HepG2 (cell line): ENCODE measurements around the gene BCAS1. TPM values are rescaled to one million over a fixed set of nuclear protein-coding genes. Genes with fewer than 3 reads are reported as not detected.

Source experiments
- BCLAF1 ChIP-seq: fragments of 450-650 bp; IDR thresholded peaks from 2 replicates; pipeline ENCODE4 v1.6.1; 2017; ENCODE audit warnings: mild to moderate bottlenecking
- DPF2 ChIP-seq: sonication (generic); formaldehyde crosslinking; IDR thresholded peaks from 2 replicates; pipeline ENCODE4 v1.4.0; 2020; ENCODE audit warnings: mild to moderate bottlenecking, low read depth, missing genetic modification reagents, borderline replicate concordance
- FOXC1 ChIP-seq: sonication (generic); formaldehyde crosslinking; IDR thresholded peaks from 2 replicates; pipeline ENCODE4 v1.8.0; 2022; ENCODE audit warnings: mild to moderate bottlenecking, missing genetic modification reagents, borderline replicate concordance
- NFKB2 ChIP-seq: sonication (generic); formaldehyde crosslinking; IDR thresholded peaks from 2 replicates; pipeline ENCODE4 v1.4.0; 2020; ENCODE audit warnings: missing genetic modification reagents, borderline replicate concordance
- NR2F1 ChIP-seq, 2 experiments: fragments of 450-650 bp in 1 of 2; formaldehyde crosslinking in 1 of 2; IDR thresholded peaks; 2 replicates each; pipeline versions ENCODE4 v1.5.0 to v1.6.1; 2016 to 2020; ENCODE audit warnings: mild to moderate bottlenecking in 1 of 2, missing compliant biosample characterization in 1 of 2, missing genetic modification reagents in 1 of 2, moderate library complexity in 1 of 2
- PPARG ChIP-seq: conservative IDR thresholded peaks from 2 replicates; pipeline ENCODE4 v1.6.1; 2016; ENCODE audit warnings: missing biosample characterization, missing genetic modification reagents
- PTBP1 ChIP-seq: fragments of 200-400 bp; formaldehyde crosslinking; IDR thresholded peaks from 2 replicates; pipeline ENCODE4 v1.6.1; 2018; ENCODE audit warnings: low read length, low read depth; ENCODE audit not compliant: poor library complexity, severe bottlenecking
- SNAI1 ChIP-seq: sonication (generic); formaldehyde crosslinking; IDR thresholded peaks from 2 replicates; pipeline ENCODE4 v1.5.0; 2020; ENCODE audit warnings: mild to moderate bottlenecking, missing genetic modification reagents, borderline replicate concordance
- SP4 ChIP-seq: sonication (generic); formaldehyde crosslinking; IDR thresholded peaks from 2 replicates; pipeline ENCODE4 v1.8.1; 2023; ENCODE audit warnings: mild to moderate bottlenecking, missing genetic modification reagents
- ZFYVE20 ChIP-seq: sonication (generic); formaldehyde crosslinking; IDR thresholded peaks from 2 replicates; pipeline ENCODE4 v1.8.0; 2023; ENCODE audit warnings: low read depth, mild to moderate bottlenecking, moderate library complexity, missing genetic modification reagents, borderline replicate concordance
- ZMYM2 ChIP-seq: sonication (generic); formaldehyde crosslinking; IDR thresholded peaks from 2 replicates; pipeline ENCODE4 v1.8.0; 2022; ENCODE audit warnings: mild to moderate bottlenecking, missing genetic modification reagents
- ZNF124 ChIP-seq: sonication (generic); formaldehyde crosslinking; IDR thresholded peaks from 2 replicates; pipeline ENCODE4 v1.4.0; 2020; ENCODE audit warnings: missing genetic modification reagents
- ZNF263 ChIP-seq: sonication (generic); formaldehyde crosslinking; IDR thresholded peaks from 2 replicates; pipeline ENCODE4 v1.4.0; 2020; ENCODE audit warnings: missing genetic modification reagents
- ZNF350 ChIP-seq: sonication (generic); formaldehyde crosslinking; IDR thresholded peaks from 2 replicates; pipeline ENCODE4 v1.4.0; 2020; ENCODE audit warnings: mild to moderate bottlenecking, low read depth, missing genetic modification reagents, borderline replicate concordance
- polyA plus RNA-seq, 8 experiments: library from polyadenylated mRNA; depleted of rRNA in 3 of 8; stranded (reverse) in 7 of 8; unstranded in 1 of 8; fragments of >200 nt; fragmentation: Illumina TruSeq in 4 of 8; extraction: Trizol in 4 of 8; gene quantifications; 2 replicates each; pipeline versions ENCODE4 v1.2.1 to v1.2.3, GENCODE V29; 2011 to 2016; ENCODE audit warnings: low read depth in 4 of 8, missing spikeins in 1 of 8, mixed read lengths in 1 of 8; ENCODE audit not compliant: insufficient read depth in 1 of 8
- total RNA-seq, 5 experiments: library from RNA; depleted of rRNA; stranded (reverse); fragments of >200 nt; fragmentation: Illumina TruSeq; extraction: Trizol; gene quantifications; 2 replicates each; pipeline ENCODE4 v1.2.3, GENCODE V29; 2016; ENCODE audit warnings: low read depth in 1 of 5
- TF ChIP-seq, protein P1 (sequence below): sonication (generic); formaldehyde crosslinking; IDR thresholded peaks from 2 replicates; pipeline ENCODE4 v1.4.0; 2020; ENCODE audit warnings: missing genetic modification reagents
- TF ChIP-seq, protein P2 (sequence below): IDR thresholded peaks from 2 replicates; pipeline ENCODE4 v1.6.1; 2012; ENCODE audit warnings: inconsistent platforms

BCAS1 gene
- total and polyA plus RNA-seq, 2 of the 13 experiments (the other 11 are each of a cell fraction or from before 2014, with no cell fraction given), result 0.55 to 0.91 TPM

- TF ChIP-seq NFKB2 (peak; percentile 22; the same call in 1 of the 2 replicates), ZMYM2 (CRISPR knock-in tag) (no peak), BCLAF1 (no peak), SNAI1 (CRISPR knock-in tag) (0 out of 2 replicates have a peak, but pooled peaks have one; percentile 3), ZNF124 (CRISPR knock-in tag) (no peak; the same call in 1 of the 2 replicates), ZNF350 (CRISPR knock-in tag) (peak; percentile 75; the same call in 1 of the 2 replicates), SP4 (CRISPR knock-in tag) (no peak; the same call in 1 of the 2 replicates), PTBP1 (peak; percentile 73), DPF2 (no peak), PPARG (CRISPR knock-in tag) (peak; percentile 97), FOXC1 (CRISPR knock-in tag) (no peak), NR2F1 (CRISPR knock-in tag; IDR thresholded peaks at IDR 0.05) (peak in 1 of 2 experiments; percentile 14; a peak in 1 of 4 replicates), ZFYVE20 (CRISPR knock-in tag) (no peak), ZNF263 (peak; percentile 21; the same call in 1 of the 2 replicates)
- TF ChIP-seq, protein P1, sequence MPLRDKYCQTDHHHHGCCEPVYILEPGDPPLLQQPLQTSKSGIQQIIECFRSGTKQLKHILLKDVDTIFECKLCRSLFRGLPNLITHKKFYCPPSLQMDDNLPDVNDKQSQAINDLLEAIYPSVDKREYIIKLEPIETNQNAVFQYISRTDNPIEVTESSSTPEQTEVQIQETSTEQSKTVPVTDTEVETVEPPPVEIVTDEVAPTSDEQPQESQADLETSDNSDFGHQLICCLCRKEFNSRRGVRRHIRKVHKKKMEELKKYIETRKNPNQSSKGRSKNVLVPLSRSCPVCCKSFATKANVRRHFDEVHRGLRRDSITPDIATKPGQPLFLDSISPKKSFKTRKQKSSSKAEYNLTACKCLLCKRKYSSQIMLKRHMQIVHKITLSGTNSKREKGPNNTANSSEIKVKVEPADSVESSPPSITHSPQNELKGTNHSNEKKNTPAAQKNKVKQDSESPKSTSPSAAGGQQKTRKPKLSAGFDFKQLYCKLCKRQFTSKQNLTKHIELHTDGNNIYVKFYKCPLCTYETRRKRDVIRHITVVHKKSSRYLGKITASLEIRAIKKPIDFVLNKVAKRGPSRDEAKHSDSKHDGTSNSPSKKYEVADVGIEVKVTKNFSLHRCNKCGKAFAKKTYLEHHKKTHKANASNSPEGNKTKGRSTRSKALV (CRISPR knock-in tag), result peak; percentile 41; the same call in 1 of the 2 replicates
- TF ChIP-seq, protein P2, sequence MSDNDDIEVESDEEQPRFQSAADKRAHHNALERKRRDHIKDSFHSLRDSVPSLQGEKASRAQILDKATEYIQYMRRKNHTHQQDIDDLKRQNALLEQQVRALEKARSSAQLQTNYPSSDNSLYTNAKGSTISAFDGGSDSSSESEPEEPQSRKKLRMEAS, result 0 out of 2 replicates have a peak, but pooled peaks have one; percentile 11
Observed at GRCh38 chr20:53915446-53916172, 154.8 kb downstream of the BCAS1 start (continued).
